ENCODE measurements around the gene GATD1. TPM values are rescaled to one million over a fixed set of nuclear protein-coding genes. Genes with fewer than 3 reads are reported as not detected.
A peak's percentile ranks its signal among the peaks of the same experiment; 100 is the strongest.

The GATD1 gene
- total and polyA plus RNA-seq, 2 experiments from 2014 or later: 39.3 to 51.0 TPM

DNA sequence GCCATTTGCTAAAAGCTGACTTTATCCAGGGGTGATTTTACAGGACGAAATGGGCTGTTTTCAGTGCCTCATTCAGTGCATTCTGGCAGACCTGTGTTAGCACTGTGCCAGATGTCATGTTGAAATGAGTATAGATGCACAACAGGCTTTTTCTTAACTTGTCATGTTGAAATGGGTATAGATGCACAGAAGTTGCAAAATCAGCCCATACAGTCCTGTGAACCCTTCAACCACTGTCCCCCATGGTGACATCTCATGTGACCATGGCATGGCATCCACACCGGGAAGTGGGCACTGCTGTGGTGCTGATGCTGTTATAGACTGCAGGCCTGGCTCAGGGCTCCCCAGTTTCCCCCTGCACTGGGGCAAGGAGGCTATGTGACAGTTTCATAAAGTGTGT, 27.6 kb downstream of the GATD1 start (continued):
- TF ChIP-seq, protein P1, sequence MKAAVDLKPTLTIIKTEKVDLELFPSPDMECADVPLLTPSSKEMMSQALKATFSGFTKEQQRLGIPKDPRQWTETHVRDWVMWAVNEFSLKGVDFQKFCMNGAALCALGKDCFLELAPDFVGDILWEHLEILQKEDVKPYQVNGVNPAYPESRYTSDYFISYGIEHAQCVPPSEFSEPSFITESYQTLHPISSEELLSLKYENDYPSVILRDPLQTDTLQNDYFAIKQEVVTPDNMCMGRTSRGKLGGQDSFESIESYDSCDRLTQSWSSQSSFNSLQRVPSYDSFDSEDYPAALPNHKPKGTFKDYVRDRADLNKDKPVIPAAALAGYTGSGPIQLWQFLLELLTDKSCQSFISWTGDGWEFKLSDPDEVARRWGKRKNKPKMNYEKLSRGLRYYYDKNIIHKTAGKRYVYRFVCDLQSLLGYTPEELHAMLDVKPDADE (IDR thresholded peaks at IDR 0.05): no peak
- TF ChIP-seq, protein P2, sequence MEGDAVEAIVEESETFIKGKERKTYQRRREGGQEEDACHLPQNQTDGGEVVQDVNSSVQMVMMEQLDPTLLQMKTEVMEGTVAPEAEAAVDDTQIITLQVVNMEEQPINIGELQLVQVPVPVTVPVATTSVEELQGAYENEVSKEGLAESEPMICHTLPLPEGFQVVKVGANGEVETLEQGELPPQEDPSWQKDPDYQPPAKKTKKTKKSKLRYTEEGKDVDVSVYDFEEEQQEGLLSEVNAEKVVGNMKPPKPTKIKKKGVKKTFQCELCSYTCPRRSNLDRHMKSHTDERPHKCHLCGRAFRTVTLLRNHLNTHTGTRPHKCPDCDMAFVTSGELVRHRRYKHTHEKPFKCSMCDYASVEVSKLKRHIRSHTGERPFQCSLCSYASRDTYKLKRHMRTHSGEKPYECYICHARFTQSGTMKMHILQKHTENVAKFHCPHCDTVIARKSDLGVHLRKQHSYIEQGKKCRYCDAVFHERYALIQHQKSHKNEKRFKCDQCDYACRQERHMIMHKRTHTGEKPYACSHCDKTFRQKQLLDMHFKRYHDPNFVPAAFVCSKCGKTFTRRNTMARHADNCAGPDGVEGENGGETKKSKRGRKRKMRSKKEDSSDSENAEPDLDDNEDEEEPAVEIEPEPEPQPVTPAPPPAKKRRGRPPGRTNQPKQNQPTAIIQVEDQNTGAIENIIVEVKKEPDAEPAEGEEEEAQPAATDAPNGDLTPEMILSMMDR (conservative IDR thresholded peaks at IDR 0.05; ENCODE audit: low read depth in 2 of 2): no peak
- TF ChIP-seq STAT1 (IDR thresholded peaks at IDR 0.05; ENCODE audit: unreplicated experiment): no peak
- TF ChIP-seq ZNF114 (CRISPR knock-in tag; IDR thresholded peaks at IDR 0.05): no peak
- no peak for TF ChIP-seq JUNB (IDR thresholded peaks at IDR 0.05; ENCODE audit: unreplicated experiment)
- no peak for TF ChIP-seq EZH2 (IDR thresholded peaks at IDR 0.05; ENCODE audit: low read depth, unreplicated experiment)

DNA sequence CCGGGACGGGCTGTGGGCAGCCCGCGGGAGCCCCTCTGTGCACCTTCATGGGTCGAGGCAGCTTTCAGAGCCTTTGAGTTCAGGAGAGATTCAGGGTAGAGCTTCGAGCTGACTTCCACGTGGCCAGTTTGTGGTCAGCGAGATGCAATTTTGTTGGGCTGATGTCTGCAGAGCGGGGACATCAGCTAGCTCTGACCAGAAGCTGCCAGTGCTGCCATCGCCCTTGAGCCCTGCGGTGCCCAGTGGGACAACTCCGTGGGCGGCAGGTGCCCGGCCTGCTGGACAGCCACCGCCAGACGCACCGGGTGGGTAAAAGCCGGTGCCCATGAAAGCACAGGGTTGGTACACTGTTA, 29.3 kb downstream of the GATD1 start:
- Mint-ChIP-seq H3K4me1 (peaks cover 29% of the 10 kb centered on the region), H3K4me3 (peak overlapping the region; percentile 86), H3K36me3 (ENCODE audit: low read depth) (peaks cover 30% of the 10 kb centered on the region), H3K27ac (peak overlapping the region; percentile 78; the same call in 1 of the 2 replicates), H3K9me3 (peaks cover 18% of the 10 kb centered on the region; the same call in 2 of the 3 replicates), H3K27me3 (ENCODE audit: insufficient read depth, low read depth, poor library complexity) (peaks cover 25% of the 10 kb centered on the region)
- no peaks in the 10 kb centered on the region for H3K9me2 ChIP-seq (ENCODE audit: insufficient read depth)
- H3F3A ChIP-seq (replicated peaks; ENCODE audit: low read depth): peaks cover 10% of the 10 kb centered on the region
- peak overlapping the region; percentile 67; the same call in 1 of the 2 replicates for H3K27ac ChIP-seq (ENCODE audit: low read depth)
- no peaks in the 10 kb centered on the region; the same call in 1 of the 2 replicates for H3K36me3 ChIP-seq (ENCODE audit: insufficient read depth)
- peaks cover 34% of the 10 kb centered on the region for H3K4me1 ChIP-seq (ENCODE audit: insufficient read depth)
- peak overlapping the region; percentile 97 for H3K4me2 ChIP-seq
- peaks cover 57% of the 10 kb centered on the region for H3K79me2 ChIP-seq (replicated peaks; ENCODE audit: insufficient read depth)
- H3K27me3 ChIP-seq (ENCODE audit: insufficient read depth): no peaks in the 10 kb centered on the region
- DNase-seq (ENCODE audit: low spot score) (no peak), ATAC-seq (peak; percentile 2)
- H4K20me1 ChIP-seq (replicated peaks; ENCODE audit: insufficient read depth): peaks cover 26% of the 10 kb centered on the region
- H2AFZ ChIP-seq: no peak overlapping the region
- peak overlapping the region; percentile 89 for H3K4me3 ChIP-seq
- TF ChIP-seq, protein P3, sequence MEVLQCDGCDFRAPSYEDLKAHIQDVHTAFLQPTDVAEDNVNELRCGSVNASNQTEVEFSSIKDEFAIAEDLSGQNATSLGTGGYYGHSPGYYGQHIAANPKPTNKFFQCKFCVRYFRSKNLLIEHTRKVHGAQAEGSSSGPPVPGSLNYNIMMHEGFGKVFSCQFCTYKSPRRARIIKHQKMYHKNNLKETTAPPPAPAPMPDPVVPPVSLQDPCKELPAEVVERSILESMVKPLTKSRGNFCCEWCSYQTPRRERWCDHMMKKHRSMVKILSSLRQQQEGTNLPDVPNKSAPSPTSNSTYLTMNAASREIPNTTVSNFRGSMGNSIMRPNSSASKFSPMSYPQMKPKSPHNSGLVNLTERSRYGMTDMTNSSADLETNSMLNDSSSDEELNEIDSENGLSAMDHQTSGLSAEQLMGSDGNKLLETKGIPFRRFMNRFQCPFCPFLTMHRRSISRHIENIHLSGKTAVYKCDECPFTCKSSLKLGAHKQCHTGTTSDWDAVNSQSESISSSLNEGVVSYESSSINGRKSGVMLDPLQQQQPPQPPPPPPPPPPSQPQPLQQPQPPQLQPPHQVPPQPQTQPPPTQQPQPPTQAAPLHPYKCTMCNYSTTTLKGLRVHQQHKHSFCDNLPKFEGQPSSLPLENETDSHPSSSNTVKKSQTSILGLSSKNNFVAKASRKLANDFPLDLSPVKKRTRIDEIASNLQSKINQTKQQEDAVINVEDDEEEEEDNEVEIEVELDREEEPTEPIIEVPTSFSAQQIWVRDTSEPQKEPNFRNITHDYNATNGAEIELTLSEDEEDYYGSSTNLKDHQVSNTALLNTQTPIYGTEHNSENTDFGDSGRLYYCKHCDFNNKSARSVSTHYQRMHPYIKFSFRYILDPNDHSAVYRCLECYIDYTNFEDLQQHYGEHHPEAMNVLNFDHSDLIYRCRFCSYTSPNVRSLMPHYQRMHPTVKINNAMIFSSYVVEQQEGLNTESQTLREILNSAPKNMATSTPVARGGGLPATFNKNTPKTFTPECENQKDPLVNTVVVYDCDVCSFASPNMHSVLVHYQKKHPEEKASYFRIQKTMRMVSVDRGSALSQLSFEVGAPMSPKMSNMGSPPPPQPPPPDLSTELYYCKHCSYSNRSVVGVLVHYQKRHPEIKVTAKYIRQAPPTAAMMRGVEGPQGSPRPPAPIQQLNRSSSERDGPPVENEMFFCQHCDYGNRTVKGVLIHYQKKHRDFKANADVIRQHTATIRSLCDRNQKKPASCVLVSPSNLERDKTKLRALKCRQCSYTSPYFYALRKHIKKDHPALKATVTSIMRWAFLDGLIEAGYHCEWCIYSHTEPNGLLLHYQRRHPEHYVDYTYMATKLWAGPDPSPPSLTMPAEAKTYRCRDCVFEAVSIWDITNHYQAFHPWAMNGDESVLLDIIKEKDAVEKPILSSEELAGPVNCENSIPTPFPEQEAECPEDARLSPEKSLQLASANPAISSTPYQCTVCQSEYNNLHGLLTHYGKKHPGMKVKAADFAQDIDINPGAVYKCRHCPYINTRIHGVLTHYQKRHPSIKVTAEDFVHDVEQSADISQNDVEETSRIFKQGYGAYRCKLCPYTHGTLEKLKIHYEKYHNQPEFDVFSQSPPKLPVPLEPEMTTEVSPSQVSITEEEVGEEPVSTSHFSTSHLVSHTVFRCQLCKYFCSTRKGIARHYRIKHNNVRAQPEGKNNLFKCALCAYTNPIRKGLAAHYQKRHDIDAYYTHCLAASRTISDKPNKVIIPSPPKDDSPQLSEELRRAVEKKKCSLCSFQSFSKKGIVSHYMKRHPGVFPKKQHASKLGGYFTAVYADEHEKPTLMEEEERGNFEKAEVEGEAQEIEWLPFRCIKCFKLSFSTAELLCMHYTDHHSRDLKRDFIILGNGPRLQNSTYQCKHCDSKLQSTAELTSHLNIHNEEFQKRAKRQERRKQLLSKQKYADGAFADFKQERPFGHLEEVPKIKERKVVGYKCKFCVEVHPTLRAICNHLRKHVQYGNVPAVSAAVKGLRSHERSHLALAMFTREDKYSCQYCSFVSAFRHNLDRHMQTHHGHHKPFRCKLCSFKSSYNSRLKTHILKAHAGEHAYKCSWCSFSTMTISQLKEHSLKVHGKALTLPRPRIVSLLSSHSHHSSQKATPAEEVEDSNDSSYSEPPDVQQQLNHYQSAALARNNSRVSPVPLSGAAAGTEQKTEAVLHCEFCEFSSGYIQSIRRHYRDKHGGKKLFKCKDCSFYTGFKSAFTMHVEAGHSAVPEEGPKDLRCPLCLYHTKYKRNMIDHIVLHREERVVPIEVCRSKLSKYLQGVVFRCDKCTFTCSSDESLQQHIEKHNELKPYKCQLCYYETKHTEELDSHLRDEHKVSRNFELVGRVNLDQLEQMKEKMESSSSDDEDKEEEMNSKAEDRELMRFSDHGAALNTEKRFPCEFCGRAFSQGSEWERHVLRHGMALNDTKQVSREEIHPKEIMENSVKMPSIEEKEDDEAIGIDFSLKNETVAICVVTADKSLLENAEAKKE (CRISPR knock-in tag; IDR thresholded peaks at IDR 0.05): no peak
- TF ChIP-seq, protein P1 (IDR thresholded peaks at IDR 0.05): no peak
- TF ChIP-seq EZH2phosphoT487 (IDR thresholded peaks at IDR 0.05; ENCODE audit: unreplicated experiment) (no peak), JUNB (IDR thresholded peaks at IDR 0.05; ENCODE audit: unreplicated experiment) (no peak), POLR2AphosphoS5 (IDR thresholded peaks at IDR 0.05; ENCODE audit: low read depth) (no peak), ZNF114 (CRISPR knock-in tag; IDR thresholded peaks at IDR 0.05) (no peak), ZNF331 (CRISPR knock-in tag; IDR thresholded peaks at IDR 0.05; ENCODE audit: low read depth) (no peak), EZH2 (IDR thresholded peaks at IDR 0.05; ENCODE audit: low read depth, unreplicated experiment) (no peak)
- TF ChIP-seq, protein P4, sequence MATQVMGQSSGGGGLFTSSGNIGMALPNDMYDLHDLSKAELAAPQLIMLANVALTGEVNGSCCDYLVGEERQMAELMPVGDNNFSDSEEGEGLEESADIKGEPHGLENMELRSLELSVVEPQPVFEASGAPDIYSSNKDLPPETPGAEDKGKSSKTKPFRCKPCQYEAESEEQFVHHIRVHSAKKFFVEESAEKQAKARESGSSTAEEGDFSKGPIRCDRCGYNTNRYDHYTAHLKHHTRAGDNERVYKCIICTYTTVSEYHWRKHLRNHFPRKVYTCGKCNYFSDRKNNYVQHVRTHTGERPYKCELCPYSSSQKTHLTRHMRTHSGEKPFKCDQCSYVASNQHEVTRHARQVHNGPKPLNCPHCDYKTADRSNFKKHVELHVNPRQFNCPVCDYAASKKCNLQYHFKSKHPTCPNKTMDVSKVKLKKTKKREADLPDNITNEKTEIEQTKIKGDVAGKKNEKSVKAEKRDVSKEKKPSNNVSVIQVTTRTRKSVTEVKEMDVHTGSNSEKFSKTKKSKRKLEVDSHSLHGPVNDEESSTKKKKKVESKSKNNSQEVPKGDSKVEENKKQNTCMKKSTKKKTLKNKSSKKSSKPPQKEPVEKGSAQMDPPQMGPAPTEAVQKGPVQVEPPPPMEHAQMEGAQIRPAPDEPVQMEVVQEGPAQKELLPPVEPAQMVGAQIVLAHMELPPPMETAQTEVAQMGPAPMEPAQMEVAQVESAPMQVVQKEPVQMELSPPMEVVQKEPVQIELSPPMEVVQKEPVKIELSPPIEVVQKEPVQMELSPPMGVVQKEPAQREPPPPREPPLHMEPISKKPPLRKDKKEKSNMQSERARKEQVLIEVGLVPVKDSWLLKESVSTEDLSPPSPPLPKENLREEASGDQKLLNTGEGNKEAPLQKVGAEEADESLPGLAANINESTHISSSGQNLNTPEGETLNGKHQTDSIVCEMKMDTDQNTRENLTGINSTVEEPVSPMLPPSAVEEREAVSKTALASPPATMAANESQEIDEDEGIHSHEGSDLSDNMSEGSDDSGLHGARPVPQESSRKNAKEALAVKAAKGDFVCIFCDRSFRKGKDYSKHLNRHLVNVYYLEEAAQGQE (IDR thresholded peaks at IDR 0.05; ENCODE audit: unreplicated experiment): no peak

All from GM23338 (cell line).